ENCODE measurements around the gene MYBPC2.

- TF ChIP-seq CTCF (IDR thresholded peaks at IDR 0.05) (no peak), ZFX (IDR thresholded peaks at IDR 0.05; ENCODE audit: borderline replicate concordance) (no peak)
Observed at GRCh38 chr19:50515168-50515561, 82.5 kb downstream of the MYBPC2 start.

All from 22Rv1 (cell line).